Lower lobe of right lung (tissue), 2 donors: ENCODE results near the gene CERS3. TPM values are rescaled to one million over a fixed set of nuclear protein-coding genes. Genes with fewer than 3 reads are reported as not detected.
A peak's percentile ranks its signal among the peaks of the same experiment; 100 is the strongest.

Experiments
- ATAC-seq, 2 donors: fragments of 200-7000 bp; cut with Tn5 transposase; one replicate each; pipeline ENCODE4 v1.9.1; 2020 to 2022; ENCODE audit warnings: mild to moderate bottlenecking in 2 of 2, moderate library complexity in 2 of 2
- DNase-seq: peaks from one replicate; pipeline ENCODE4 v3.0.0-alpha.2; 2020
- H3K27ac ChIP-seq: fragments of 200-600 bp; one replicate; pipeline ENCODE4 v1.8.0; 2022
- H3K27me3 ChIP-seq: fragments of 200-600 bp; one replicate; pipeline ENCODE4 v1.8.0; 2022; ENCODE audit warnings: low read depth
- H3K36me3 ChIP-seq: fragments of 200-600 bp; one replicate; pipeline ENCODE4 v1.8.0; 2022; ENCODE audit warnings: mild to moderate bottlenecking
- H3K4me1 ChIP-seq: fragments of 200-600 bp; one replicate; pipeline ENCODE4 v1.8.0; 2022
- H3K4me3 ChIP-seq: fragments of 200-600 bp; one replicate; pipeline ENCODE4 v1.8.0; 2022; ENCODE audit warnings: mild to moderate bottlenecking
- H3K9me3 ChIP-seq: fragments of 200-600 bp; one replicate; pipeline ENCODE4 v1.8.0; 2022
- CTCF ChIP-seq: fragments of 200-600 bp; IDR thresholded peaks from one replicate; pipeline ENCODE4 v1.8.0; 2022; ENCODE audit warnings: antibody characterized with exemption, mild to moderate bottlenecking
- intact Hi-C: fragments of 100-400 bp; cut with DNase I; formaldehyde crosslinking; loops from one replicate; pipeline ENCODE4 v1.11.0; 2022
- total RNA-seq: library from RNA; stranded (reverse); fragmentation: NEBNext Ultra II Directional; extraction: Animal tissue kit (Norgen Biotek cat#: 25700); gene quantifications from one replicate; pipeline ENCODE4 v1.2.1, GENCODE V29; 2021
- donor health status: DM: no; HTN: yes; CAD: no; lungs with severe emphysema.

CERS3 gene
- total RNA-seq, 1 donor from 2014 or later = not detected

GRCh38 chr15:100429116-100429728 is 99.5 kb downstream of the CERS3 start:
- intact Hi-C loops = no loop called here
- peaks cover 9% of the 10 kb centered on the region for H3K9me3 ChIP-seq
- no peaks in the 10 kb centered on the region for H3K36me3 ChIP-seq
- no peaks in the 10 kb centered on the region for H3K4me1 ChIP-seq
- no peak for TF ChIP-seq CTCF
- no peak overlapping the region for H3K27ac ChIP-seq
- DNase-seq (no peak), ATAC-seq (no peak)
- H3K27me3 ChIP-seq = no peaks in the 10 kb centered on the region
- H3K4me3 ChIP-seq = no peak overlapping the region

- Histone ChIP-seq H3K4me3 (no peak overlapping the region), H3K4me1 (no peaks in the 10 kb centered on the region), H3K9me3 (peaks cover 13% of the 10 kb centered on the region), H3K27ac (no peak overlapping the region), H3K27me3 (no peaks in the 10 kb centered on the region), H3K36me3 (no peaks in the 10 kb centered on the region)
- intact Hi-C loops = no loop called here
- DNase-seq (no peak), ATAC-seq (no peak)
- no peak for TF ChIP-seq CTCF
Measured at GRCh38 chr15:100426937-100427336, 101.8 kb downstream of the CERS3 start.

- TF ChIP-seq CTCF = no peak
- no peak overlapping the region for H3K4me3 ChIP-seq
- H3K36me3 ChIP-seq = no peaks in the 10 kb centered on the region
- H3K4me1 ChIP-seq = no peaks in the 10 kb centered on the region
- no peaks in the 10 kb centered on the region for H3K27me3 ChIP-seq
- ATAC-seq (no peak), DNase-seq (no peak)
- no peaks in the 10 kb centered on the region for H3K9me3 ChIP-seq
- intact Hi-C loops = no loop called here
- H3K27ac ChIP-seq = no peak overlapping the region
Measured at GRCh38 chr15:100405179-100405578, 123.6 kb downstream of the CERS3 start.

- no peak overlapping the region for H3K4me3 ChIP-seq
- ATAC-seq = no peak
- H3K27me3 ChIP-seq = no peaks in the 10 kb centered on the region
- intact Hi-C loops = no loop called here
- H3K9me3 ChIP-seq = no peaks in the 10 kb centered on the region
- no peak for DNase-seq
- H3K4me1 ChIP-seq = no peaks in the 10 kb centered on the region
- no peaks in the 10 kb centered on the region for H3K36me3 ChIP-seq
- no peak overlapping the region for H3K27ac ChIP-seq
- no peak for TF ChIP-seq CTCF
Measured at GRCh38 chr15:100400996-100401395, 127.8 kb downstream of the CERS3 start.

- no peak overlapping the region for H3K4me3 ChIP-seq
- H3K9me3 ChIP-seq = no peaks in the 10 kb centered on the region
- ATAC-seq (peak in 1 of 2 donors; percentile 41), DNase-seq (no peak)
- no peak overlapping the region for H3K27ac ChIP-seq
- intact Hi-C loops = no loop called here
- no peaks in the 10 kb centered on the region for H3K27me3 ChIP-seq
- H3K4me1 ChIP-seq = no peaks in the 10 kb centered on the region
- no peaks in the 10 kb centered on the region for H3K36me3 ChIP-seq
- TF ChIP-seq CTCF = no peak
Measured at GRCh38 chr15:100394736-100395440, 133.9 kb downstream of the CERS3 start.
